ENCODE results near the gene SLX4IP.
A peak's percentile ranks its signal among the peaks of the same experiment; 100 is the strongest.

SLX4IP gene

DNA sequence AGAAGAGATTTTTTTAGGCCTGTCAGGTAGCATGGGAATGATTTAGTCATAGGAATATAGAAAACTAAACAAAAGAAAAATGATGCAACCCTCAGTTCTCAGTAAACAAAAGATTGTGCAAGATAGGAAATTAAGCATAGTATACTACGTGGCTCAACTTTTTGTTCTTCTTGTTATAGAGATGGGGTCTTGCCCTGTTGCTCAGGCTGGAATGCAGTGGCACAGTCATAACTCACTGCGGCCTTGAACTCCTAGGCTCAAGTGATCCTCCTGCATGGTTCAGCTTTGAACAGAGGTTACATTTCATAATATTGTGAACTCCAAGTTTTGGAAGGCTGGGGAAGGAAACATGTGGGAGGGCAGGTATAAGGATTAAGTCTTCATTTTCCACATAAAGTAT lies 28.5 kb downstream of the SLX4IP start:
- H3K27ac ChIP-seq, result no peak overlapping the region
- DNase-seq, result no peak
- no peak overlapping the region for H3K4me3 ChIP-seq
- no peaks in the 10 kb centered on the region for H3K27me3 ChIP-seq
- TF ChIP-seq, protein P1, sequence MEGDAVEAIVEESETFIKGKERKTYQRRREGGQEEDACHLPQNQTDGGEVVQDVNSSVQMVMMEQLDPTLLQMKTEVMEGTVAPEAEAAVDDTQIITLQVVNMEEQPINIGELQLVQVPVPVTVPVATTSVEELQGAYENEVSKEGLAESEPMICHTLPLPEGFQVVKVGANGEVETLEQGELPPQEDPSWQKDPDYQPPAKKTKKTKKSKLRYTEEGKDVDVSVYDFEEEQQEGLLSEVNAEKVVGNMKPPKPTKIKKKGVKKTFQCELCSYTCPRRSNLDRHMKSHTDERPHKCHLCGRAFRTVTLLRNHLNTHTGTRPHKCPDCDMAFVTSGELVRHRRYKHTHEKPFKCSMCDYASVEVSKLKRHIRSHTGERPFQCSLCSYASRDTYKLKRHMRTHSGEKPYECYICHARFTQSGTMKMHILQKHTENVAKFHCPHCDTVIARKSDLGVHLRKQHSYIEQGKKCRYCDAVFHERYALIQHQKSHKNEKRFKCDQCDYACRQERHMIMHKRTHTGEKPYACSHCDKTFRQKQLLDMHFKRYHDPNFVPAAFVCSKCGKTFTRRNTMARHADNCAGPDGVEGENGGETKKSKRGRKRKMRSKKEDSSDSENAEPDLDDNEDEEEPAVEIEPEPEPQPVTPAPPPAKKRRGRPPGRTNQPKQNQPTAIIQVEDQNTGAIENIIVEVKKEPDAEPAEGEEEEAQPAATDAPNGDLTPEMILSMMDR (IDR thresholded peaks at IDR 0.05), result no peak
- H3K36me3 ChIP-seq, result no peaks in the 10 kb centered on the region
- H3K4me1 ChIP-seq, result peaks cover 0 to 30% (median 18%) of the 10 kb centered on the region in 4 donors
- intact Hi-C loops (cut with DNase I; ENCODE audit: low total_unique reads), result loop anchor here (10.0 kb wide), 1 partner anchor 1081 kb away; no protein-coding TSS in a partner anchor
- no peaks in the 10 kb centered on the region for H3K9me3 ChIP-seq

DNA sequence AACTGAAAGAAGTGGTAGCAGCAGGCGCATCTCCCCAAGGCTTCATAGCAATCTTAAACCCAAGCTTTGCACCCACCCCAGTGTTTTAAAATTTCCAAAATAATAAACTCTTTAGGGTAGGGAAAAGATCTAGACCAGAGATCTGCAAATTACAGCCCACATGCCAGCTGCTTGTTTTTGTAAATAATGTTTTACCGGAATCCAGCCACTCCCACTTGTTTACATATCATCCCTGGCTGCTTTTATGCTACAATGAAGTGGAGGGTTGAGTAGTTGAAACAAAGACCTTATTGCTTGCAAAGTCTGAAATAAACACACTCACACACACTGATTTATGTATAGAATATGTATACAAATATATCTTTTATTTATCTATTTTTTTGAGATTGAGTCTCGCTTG lies 30.0 kb downstream of the SLX4IP start:
- peaks cover 0 to 44% (median 22%) of the 10 kb centered on the region in 4 donors for H3K4me1 ChIP-seq
- intact Hi-C loops (cut with DNase I; ENCODE audit: low total_unique reads), result loop anchor here (10.0 kb wide), 1 partner anchor 1080 kb away; no protein-coding TSS in a partner anchor
- no peaks in the 10 kb centered on the region for H3K36me3 ChIP-seq
- DNase-seq, result no peak
- no peak overlapping the region for H3K4me3 ChIP-seq
- no peak overlapping the region for H3K27ac ChIP-seq
- H3K9me3 ChIP-seq, result no peaks in the 10 kb centered on the region
- TF ChIP-seq, protein P1 (IDR thresholded peaks at IDR 0.05), result no peak
- H3K27me3 ChIP-seq, result no peaks in the 10 kb centered on the region

DNA sequence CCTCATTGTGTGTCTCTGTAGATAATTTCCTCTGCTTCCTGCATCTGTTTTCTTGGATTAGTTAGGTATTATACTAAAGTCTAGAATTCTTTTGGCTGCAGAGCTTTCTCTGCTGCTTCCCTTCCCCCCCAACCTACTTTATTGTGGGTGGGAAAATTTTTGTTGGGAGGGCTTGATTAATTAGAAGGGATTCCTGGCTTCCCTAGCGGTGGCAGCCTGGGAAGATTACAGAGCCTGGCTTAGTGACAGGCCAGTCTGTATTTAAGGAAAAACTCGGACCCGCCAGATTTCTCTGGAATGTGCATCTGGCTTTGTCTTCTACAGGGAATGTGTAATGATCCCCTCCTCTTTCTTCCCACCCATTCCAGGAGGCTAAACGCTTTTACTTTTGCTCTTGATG lies 31.2 kb downstream of the SLX4IP start:
- intact Hi-C loops (cut with DNase I; ENCODE audit: low total_unique reads), result loop anchor here (10.0 kb wide), 1 partner anchor 1078 kb away; no protein-coding TSS in a partner anchor
- Histone ChIP-seq H3K27me3 (no peaks in the 10 kb centered on the region), H3K27ac (peak overlapping the region; percentile 66 to 68), H3K4me3 (peak overlapping the region; percentile 6 to 30), H3K36me3 (no peaks in the 10 kb centered on the region), H3K9me3 (no peaks in the 10 kb centered on the region), H3K4me1 (peaks cover 0 to 49% (median 23%) of the 10 kb centered on the region in 4 donors)
- TF ChIP-seq, protein P1 (IDR thresholded peaks at IDR 0.05), result no peak
- no peak for DNase-seq

DNA sequence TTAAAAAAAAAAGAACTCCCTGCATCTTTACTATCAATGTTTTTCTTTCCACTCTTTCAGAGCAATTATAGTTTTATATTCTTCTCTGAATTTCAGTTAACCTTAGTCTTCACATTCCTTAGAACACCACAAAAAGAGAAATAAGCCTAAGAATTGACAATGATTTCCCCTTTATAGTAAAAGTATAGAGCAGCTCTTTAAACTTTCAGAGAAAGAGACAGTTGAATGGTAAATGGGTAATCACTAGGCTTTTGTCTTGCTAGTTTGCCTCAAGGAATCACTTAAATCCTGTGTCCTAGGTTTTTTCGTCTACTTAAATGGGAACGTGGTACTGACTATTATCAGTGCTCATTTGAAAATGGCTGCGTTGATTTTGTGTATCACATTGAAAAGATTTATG lies 31.8 kb downstream of the SLX4IP start:
- intact Hi-C loops (cut with DNase I; ENCODE audit: low total_unique reads), result loop anchor here (10.0 kb wide), 1 partner anchor 1078 kb away; no protein-coding TSS in a partner anchor
- Histone ChIP-seq H3K4me3 (peak overlapping the region; percentile 6 to 30), H3K4me1 (peaks cover 0 to 49% (median 23%) of the 10 kb centered on the region in 4 donors), H3K27me3 (no peaks in the 10 kb centered on the region), H3K27ac (peak overlapping the region; percentile 66 to 68), H3K36me3 (no peaks in the 10 kb centered on the region), H3K9me3 (no peaks in the 10 kb centered on the region)
- DNase-seq, result no peak
- TF ChIP-seq, protein P1 (IDR thresholded peaks at IDR 0.05), result no peak

DNA sequence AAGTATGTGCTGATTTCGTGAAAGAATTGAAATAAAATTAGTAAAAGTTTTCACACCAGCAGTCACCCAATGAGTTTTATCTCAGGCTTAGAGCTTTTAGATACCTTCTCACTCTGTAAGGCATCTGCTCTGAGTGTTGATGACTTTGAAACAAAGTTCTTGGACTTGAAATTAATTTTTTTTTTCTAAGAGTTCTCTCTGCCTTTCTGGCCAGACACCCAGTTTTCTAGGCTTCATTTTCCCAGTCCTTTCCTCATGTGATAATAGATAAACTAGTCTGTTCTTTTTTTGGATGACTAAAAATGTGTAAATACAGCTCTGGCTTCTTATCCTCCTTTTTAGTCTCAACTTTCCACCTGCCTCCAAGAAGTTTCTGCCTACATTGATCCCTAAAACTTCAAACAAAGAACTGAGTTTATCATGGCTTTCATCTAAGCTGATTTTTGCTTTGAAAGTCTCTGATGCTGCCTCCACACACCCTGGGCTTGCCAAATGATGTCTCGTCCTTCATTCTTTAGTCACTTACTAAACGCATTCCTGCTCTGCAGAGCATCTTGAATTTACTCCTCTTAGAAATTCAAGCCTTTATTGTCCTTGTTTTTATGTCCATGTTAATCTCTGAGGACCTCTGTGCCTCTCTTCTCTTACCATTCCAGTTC lies 32.7 kb downstream of the SLX4IP start:
- no peak for DNase-seq
- Histone ChIP-seq H3K27ac (peak overlapping the region; percentile 66 to 68), H3K27me3 (no peaks in the 10 kb centered on the region), H3K9me3 (no peaks in the 10 kb centered on the region), H3K4me1 (peaks cover 0 to 52% (median 23%) of the 10 kb centered on the region in 4 donors), H3K4me3 (peak overlapping the region in 1 of 2 donors; percentile 4), H3K36me3 (no peaks in the 10 kb centered on the region)
- TF ChIP-seq, protein P1 (IDR thresholded peaks at IDR 0.05), result no peak
- intact Hi-C loops (cut with DNase I; ENCODE audit: low total_unique reads), result loop anchor here (2.0 to 10.0 kb wide), 2 partner anchors 199 to 1077 kb away; no protein-coding TSS in a partner anchor
